Endothelial cell of umbilical vein (primary cell): ENCODE results near the gene HEXIM2.

Source experiments
- FOS ChIP-seq: IDR thresholded peaks from 2 replicates; pipeline ENCODE4 v1.6.1; 2011; ENCODE audit warnings: mild to moderate bottlenecking, low read length, moderate library complexity, borderline replicate concordance; ENCODE audit not compliant: insufficient read depth
- POLR2AphosphoS5 ChIP-seq: IDR thresholded peaks from 2 replicates; pipeline ENCODE4 v1.6.1; 2012; ENCODE audit warnings: low read depth, mild to moderate bottlenecking, control low read depth, low read length, moderate library complexity; ENCODE audit not compliant: insufficient read depth

DNA sequence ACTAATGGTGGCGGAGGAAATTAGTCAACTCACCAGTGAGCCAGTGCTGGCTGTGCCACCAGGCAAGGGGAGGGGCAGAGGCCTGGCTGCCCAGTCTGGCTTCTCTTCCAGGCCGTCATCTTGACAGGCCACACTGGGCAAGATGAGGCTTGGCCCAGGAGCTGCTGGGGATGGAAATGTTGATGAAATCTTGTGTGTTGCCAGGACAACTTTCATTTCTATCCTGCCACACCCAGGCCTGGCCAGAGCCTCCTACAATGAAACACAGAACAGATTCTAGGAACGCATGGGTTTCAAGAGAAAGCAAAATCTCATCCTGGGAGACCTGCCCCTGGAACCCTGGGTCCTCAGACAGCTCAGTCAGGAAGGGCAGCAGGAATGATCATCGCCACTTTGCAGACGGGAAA lies 9.3 kb downstream of the HEXIM2 start:
- TF ChIP-seq FOS = no peak
- TF ChIP-seq POLR2AphosphoS5 = no peak
